ENCODE measurements around the gene AGFG1. TPM values are rescaled to one million over a fixed set of nuclear protein-coding genes. Genes with fewer than 3 reads are reported as not detected.
"Not testable (repeated sequence)": the region's sequence is repeated elsewhere in the genome, so short reads cannot be mapped to it uniquely, and the experiment has no call there.

AGFG1 gene
- total RNA-seq, 2 donors from 2014 or later, result 64.6 to 77.3 TPM

- ATAC-seq, result no peak
- intact Hi-C loops (cut with DNase I, micrococcal nuclease), result no loop called here
- no peak for DNase-seq
Observed at GRCh38 chr2:227578642-227579041, 106.7 kb downstream of the AGFG1 start.

GRCh38 chr2:227579791-227580190 is 107.8 kb downstream of the AGFG1 start:
- ATAC-seq (no peak), DNase-seq (no peak)
- intact Hi-C loops (cut with DNase I, micrococcal nuclease), result no loop called here

GRCh38 chr2:227582369-227582768 is 110.4 kb downstream of the AGFG1 start:
- DNase-seq, result no peak
- intact Hi-C loops (cut with DNase I, micrococcal nuclease), result no loop called here
- ATAC-seq, result no peak

- intact Hi-C loops (cut with DNase I, micrococcal nuclease), result no loop called here
- ATAC-seq (no peak), DNase-seq (no peak)
Observed at GRCh38 chr2:227592694-227593387, 120.9 kb downstream of the AGFG1 start.

GRCh38 chr2:227595797-227596196 is 123.8 kb downstream of the AGFG1 start:
- ATAC-seq, result no peak
- intact Hi-C loops (cut with DNase I, micrococcal nuclease), result no loop called here
- no peak for DNase-seq

GRCh38 chr2:227597036-227597435 is 125.1 kb downstream of the AGFG1 start:
- ATAC-seq, result no peak

GRCh38 chr2:227597998-227598397 is 126.0 kb downstream of the AGFG1 start:
- intact Hi-C loops (cut with DNase I, micrococcal nuclease), result no loop called here
- DNase-seq, result no peak
- ATAC-seq, result no peak

More at GRCh38 chr2:227597036-227597435, 125.1 kb downstream of the AGFG1 start:
- DNase-seq, result no peak
- intact Hi-C loops (cut with DNase I, micrococcal nuclease), result no loop called here

GRCh38 chr2:227598835-227599503 is 127.0 kb downstream of the AGFG1 start, which contains the start of gene SCYGR2:
TSS of gene SCYGR2 (plus strand) at chr2:227598893. CDS start at chr2:227598893, 0 bp downstream.
- DNase-seq; intact Hi-C loops (cut with DNase I, micrococcal nuclease); ATAC-seq: not testable (repeated sequence)

- DNase-seq (no peak), ATAC-seq (peak; percentile 84)
- intact Hi-C loops (cut with DNase I, micrococcal nuclease), result no loop called here
Observed at GRCh38 chr2:227602358-227602757, 130.4 kb downstream of the AGFG1 start.

GRCh38 chr2:227606476-227606875 is 134.5 kb downstream of the AGFG1 start:
- ATAC-seq (no peak), DNase-seq (no peak)
- intact Hi-C loops (cut with DNase I, micrococcal nuclease), result no loop called here

GRCh38 chr2:227607941-227608340 is 136.0 kb downstream of the AGFG1 start:
- intact Hi-C loops (cut with DNase I, micrococcal nuclease), result no loop called here
- ATAC-seq, result no peak
- no peak for DNase-seq

GRCh38 chr2:227608561-227609338 is 136.8 kb downstream of the AGFG1 start:
- peak; percentile 50 for ATAC-seq
- intact Hi-C loops (cut with DNase I, micrococcal nuclease), result no loop called here
- no peak for DNase-seq

- DNase-seq (no peak), ATAC-seq (no peak)
- intact Hi-C loops (cut with DNase I, micrococcal nuclease), result no loop called here
Observed at GRCh38 chr2:227610123-227610522, 138.2 kb downstream of the AGFG1 start.

Small RNA genes lying within 50 kb of the gene (microRNA-seq; reads per million reads assigned to microRNA genes)
- gene MIR5703, result 0.53 to 6.8 reads per million in 2 donors

Other genes starting within 250 kb of the AGFG1 start
- gene MFF, start 146.9 kb upstream of the AGFG1 start, total RNA-seq, result 10 to 100 TPM; 60.4 to 71.5 TPM
- 10 to 100 TPM in 1 of 2 donors, 1 to 10 TPM in 1; 3.8 to 54.3 TPM for gene TM4SF20, start 92.8 kb upstream of the AGFG1 start, total RNA-seq
- not detected for gene SCYGR1, start 84.2 kb upstream of the AGFG1 start, total RNA-seq
- not detected for gene SCYGR2, start 126.7 kb downstream of the AGFG1 start, total RNA-seq
- gene SCYGR3, start 142.7 kb downstream of the AGFG1 start, total RNA-seq, result not detected
- gene SCYGR4, start 145.3 kb downstream of the AGFG1 start, total RNA-seq, result not detected
- not detected for gene SCYGR5, start 194.6 kb downstream of the AGFG1 start, total RNA-seq
- 10 to 100 TPM in 1 of 2 donors, 1 to 10 TPM in 1; 8.5 to 15.2 TPM for gene SLC19A3, start 245.9 kb downstream of the AGFG1 start, total RNA-seq

All from left colon (tissue), 2 donors.